ENCODE results near the gene DEPDC1. TPM values are rescaled to one million over a fixed set of nuclear protein-coding genes. Genes with fewer than 3 reads are reported as not detected.

DEPDC1 gene
- total RNA-seq, 6 experiments from 2014 or later: 14.8 to 44.3 (median 36.7) TPM

DNA sequence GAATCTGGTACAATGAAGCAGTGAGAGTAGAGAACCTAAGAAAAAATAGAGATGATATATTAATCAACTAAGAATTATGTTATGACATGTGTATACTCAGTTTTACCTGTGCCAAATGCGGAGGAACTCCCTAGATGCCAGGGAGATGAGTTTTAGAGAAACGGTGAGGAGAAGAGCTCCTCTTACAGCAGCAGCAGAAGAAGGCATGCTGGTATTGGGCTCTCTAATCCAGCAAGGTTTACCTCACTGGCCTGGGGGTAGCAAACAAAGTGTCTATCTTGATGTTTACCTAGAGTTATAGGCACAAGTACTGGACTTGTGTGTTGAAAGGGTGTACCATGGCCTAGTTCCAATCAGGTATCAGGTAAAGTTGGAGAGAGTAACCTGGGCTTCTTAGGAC lies 28.9 kb upstream of the DEPDC1 start:
- TF ChIP-seq, protein P1, sequence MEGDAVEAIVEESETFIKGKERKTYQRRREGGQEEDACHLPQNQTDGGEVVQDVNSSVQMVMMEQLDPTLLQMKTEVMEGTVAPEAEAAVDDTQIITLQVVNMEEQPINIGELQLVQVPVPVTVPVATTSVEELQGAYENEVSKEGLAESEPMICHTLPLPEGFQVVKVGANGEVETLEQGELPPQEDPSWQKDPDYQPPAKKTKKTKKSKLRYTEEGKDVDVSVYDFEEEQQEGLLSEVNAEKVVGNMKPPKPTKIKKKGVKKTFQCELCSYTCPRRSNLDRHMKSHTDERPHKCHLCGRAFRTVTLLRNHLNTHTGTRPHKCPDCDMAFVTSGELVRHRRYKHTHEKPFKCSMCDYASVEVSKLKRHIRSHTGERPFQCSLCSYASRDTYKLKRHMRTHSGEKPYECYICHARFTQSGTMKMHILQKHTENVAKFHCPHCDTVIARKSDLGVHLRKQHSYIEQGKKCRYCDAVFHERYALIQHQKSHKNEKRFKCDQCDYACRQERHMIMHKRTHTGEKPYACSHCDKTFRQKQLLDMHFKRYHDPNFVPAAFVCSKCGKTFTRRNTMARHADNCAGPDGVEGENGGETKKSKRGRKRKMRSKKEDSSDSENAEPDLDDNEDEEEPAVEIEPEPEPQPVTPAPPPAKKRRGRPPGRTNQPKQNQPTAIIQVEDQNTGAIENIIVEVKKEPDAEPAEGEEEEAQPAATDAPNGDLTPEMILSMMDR (IDR thresholded peaks at IDR 0.05): no peak
- H3K4me1 Mint-ChIP-seq (ENCODE audit: low read depth): no peaks in the 10 kb centered on the region
- H3K4me3 Mint-ChIP-seq: no peak overlapping the region
- H3K27ac Mint-ChIP-seq: no peak overlapping the region
- no peaks in the 10 kb centered on the region for H3K27me3 Mint-ChIP-seq (ENCODE audit: insufficient read depth)
- H3K36me3 Mint-ChIP-seq (ENCODE audit: low read depth): no peaks in the 10 kb centered on the region
- DNase-seq: no peak
- H3K9me3 Mint-ChIP-seq: no peaks in the 10 kb centered on the region

DNA sequence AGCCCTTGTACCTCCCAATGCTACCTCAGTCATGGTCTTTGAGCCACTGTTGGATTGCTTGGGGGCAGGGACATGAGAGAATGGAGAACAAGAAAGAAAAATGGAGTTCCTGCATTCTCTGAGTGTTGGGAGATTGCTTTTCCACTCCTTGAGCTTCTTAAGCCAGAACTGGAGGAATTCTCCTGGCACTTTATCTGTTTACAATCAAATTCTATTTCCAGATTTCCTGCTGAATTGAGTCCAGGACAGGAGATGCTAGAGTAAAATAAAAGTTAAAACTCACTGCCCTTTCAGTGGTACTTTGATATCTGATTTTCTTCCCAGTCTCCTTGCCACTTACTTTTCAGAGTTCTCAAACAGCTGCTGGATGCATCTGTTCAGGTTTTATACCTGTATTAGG lies 24.4 kb upstream of the DEPDC1 start:
- Mint-ChIP-seq H3K9me3 (no peaks in the 10 kb centered on the region), H3K36me3 (ENCODE audit: low read depth) (no peaks in the 10 kb centered on the region), H3K27ac (no peak overlapping the region), H3K27me3 (ENCODE audit: insufficient read depth) (no peaks in the 10 kb centered on the region), H3K4me1 (ENCODE audit: low read depth) (no peaks in the 10 kb centered on the region), H3K4me3 (no peak overlapping the region)
- no peak for DNase-seq
- TF ChIP-seq, protein P1 (IDR thresholded peaks at IDR 0.05): no peak

DNA sequence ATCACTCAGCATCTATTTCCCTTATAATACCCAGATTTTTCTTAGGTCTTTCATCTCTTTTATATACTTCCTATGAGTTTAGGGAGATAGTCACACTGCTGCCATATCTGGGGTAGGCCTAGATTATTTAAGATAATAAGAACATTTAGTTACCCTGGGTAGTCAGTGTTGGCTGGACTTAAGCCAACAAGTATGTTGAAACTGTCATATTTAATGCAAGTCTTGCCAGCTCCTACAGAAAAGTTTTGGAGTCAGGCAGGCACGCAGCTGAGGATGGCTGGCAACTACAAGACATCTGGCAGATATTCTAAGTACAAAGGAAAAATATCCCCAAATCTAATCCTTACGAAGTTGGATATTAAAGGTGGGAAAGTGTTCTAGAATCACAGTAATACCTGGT lies 19.2 kb upstream of the DEPDC1 start:
- Mint-ChIP-seq H3K27ac (no peak overlapping the region), H3K9me3 (no peaks in the 10 kb centered on the region; the same call in 1 of the 2 replicates), H3K4me3 (no peak overlapping the region), H3K36me3 (ENCODE audit: low read depth) (no peaks in the 10 kb centered on the region), H3K4me1 (ENCODE audit: low read depth) (no peaks in the 10 kb centered on the region), H3K27me3 (ENCODE audit: insufficient read depth) (no peaks in the 10 kb centered on the region)
- no peak for DNase-seq
- TF ChIP-seq, protein P1 (IDR thresholded peaks at IDR 0.05): no peak

DNA sequence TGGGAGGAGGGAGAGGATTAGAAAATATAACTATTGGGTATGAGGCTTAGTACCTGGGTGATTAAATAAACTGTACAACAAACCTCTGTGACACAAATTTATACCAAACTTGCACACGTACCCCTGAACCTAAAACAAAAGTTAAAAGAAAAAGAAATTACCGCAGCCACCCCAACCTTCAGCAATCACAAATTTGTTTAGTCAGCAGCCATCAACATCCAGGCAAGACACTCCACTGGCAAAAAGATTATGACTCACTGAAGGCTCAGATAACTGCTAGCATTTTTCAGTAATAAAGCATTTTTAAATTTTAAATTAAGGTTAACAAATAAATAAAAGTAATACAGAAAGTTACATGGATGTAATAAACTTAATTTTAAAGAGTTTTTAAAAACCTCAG lies 14.4 kb upstream of the DEPDC1 start:
- H3K36me3 Mint-ChIP-seq (ENCODE audit: low read depth): no peaks in the 10 kb centered on the region
- H3K9me3 Mint-ChIP-seq: no peaks in the 10 kb centered on the region; the same call in 1 of the 2 replicates
- no peaks in the 10 kb centered on the region for H3K4me1 Mint-ChIP-seq (ENCODE audit: low read depth)
- H3K27ac Mint-ChIP-seq: no peak overlapping the region
- TF ChIP-seq, protein P1 (IDR thresholded peaks at IDR 0.05): no peak
- H3K4me3 Mint-ChIP-seq: no peak overlapping the region
- DNase-seq: no peak
- H3K27me3 Mint-ChIP-seq (ENCODE audit: insufficient read depth): no peaks in the 10 kb centered on the region; the same call in 1 of the 2 replicates

DNA sequence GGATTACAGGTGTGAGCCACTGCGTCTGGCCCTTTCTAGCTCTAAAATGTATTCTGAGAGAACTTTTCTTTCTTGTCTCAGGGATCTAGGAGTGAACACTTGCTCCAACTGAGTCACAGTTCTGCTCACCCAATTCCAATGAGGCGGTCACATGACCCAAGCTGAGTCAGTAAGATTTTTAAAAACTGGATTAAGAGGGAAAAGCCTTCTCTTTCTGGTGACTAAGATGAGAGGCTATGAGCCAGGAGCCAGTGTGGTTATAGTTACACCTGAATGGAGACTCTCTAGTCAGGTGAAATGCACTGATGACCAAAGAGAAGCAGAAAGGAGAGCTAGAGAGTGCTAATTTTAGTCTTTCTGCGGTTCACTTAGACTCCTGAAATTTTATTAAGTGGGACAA lies 9.5 kb upstream of the DEPDC1 start:
- TF ChIP-seq, protein P1 (IDR thresholded peaks at IDR 0.05): no peak
- H3K36me3 Mint-ChIP-seq (ENCODE audit: low read depth): no peaks in the 10 kb centered on the region
- H3K9me3 Mint-ChIP-seq: no peaks in the 10 kb centered on the region
- no peaks in the 10 kb centered on the region for H3K4me1 Mint-ChIP-seq (ENCODE audit: low read depth)
- H3K4me3 Mint-ChIP-seq: no peak overlapping the region
- DNase-seq: no peak
- H3K27me3 Mint-ChIP-seq (ENCODE audit: insufficient read depth): no peaks in the 10 kb centered on the region; the same call in 1 of the 2 replicates
- H3K27ac Mint-ChIP-seq: no peak overlapping the region

DNA sequence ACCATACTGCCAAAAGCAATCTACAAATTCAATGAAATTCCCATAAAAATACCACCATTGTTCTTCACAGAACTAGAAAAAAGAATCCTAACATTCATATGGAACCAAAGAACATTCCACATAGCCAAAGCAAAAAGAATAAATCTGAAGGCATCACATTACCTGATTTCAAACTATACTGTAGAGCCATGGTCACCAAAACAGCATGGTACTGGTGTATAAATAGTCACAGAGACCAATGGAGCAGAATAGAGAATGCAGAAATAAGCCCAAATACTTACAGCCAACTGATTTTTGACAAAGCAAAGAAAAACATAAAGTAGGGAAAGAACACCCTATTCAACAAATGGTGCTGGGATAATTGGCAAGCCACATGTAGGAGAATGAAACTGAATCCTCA lies 6.2 kb upstream of the DEPDC1 start:
- Mint-ChIP-seq H3K27me3 (ENCODE audit: insufficient read depth) (peaks cover 3% of the 10 kb centered on the region), H3K4me1 (ENCODE audit: low read depth) (no peaks in the 10 kb centered on the region), H3K9me3 (no peaks in the 10 kb centered on the region), H3K4me3 (no peak overlapping the region), H3K27ac (no peak overlapping the region), H3K36me3 (ENCODE audit: low read depth) (no peaks in the 10 kb centered on the region)
- DNase-seq: no peak
- TF ChIP-seq, protein P1 (IDR thresholded peaks at IDR 0.05): no peak

Data from HFFc6 (cell line).